Omental fat pad (tissue), 4 donors: ENCODE results near the gene TRMT2B. TPM values are rescaled to one million over a fixed set of nuclear protein-coding genes. Genes with fewer than 3 reads are reported as not detected.
"Not testable (repeated sequence)": the region's sequence is repeated elsewhere in the genome, so short reads cannot be mapped to it uniquely, and the experiment has no call there.

Experiments used
- ATAC-seq: fragments of 150-250 bp; one replicate; pipeline ENCODE4 v1.9.1; 2016; ENCODE audit warnings: mild to moderate bottlenecking, moderate library complexity; ENCODE audit not compliant: low FRiP score
- DNase-seq: peaks from one replicate; pipeline ENCODE4 v3.0.0-alpha.2; 2019; ENCODE audit warnings: low spot score
- total RNA-seq, 4 donors: library from RNA; depleted of rRNA; stranded (reverse); fragments of >200 nt; gene quantifications; one replicate each; pipeline ENCODE4 v1.1.0, GENCODE V29; 2016
- TF ChIP-seq, protein P1 (sequence below), 3 donors: fragments of 450-650 bp; IDR thresholded peaks; one replicate each; pipeline ENCODE4 v1.5.1; 2016 to 2017; ENCODE audit warnings: antibody characterized with exemption in 3 of 3, mild to moderate bottlenecking in 3 of 3, moderate library complexity in 2 of 3

The TRMT2B gene
- total RNA-seq, 4 donors from 2014 or later: 6.8 to 25.7 (median 11.6) TPM

GRCh38 chrX:100995469-100995868 is 56.4 kb downstream of the TRMT2B start:
- ATAC-seq (no peak), DNase-seq (no peak)
- TF ChIP-seq, protein P1, sequence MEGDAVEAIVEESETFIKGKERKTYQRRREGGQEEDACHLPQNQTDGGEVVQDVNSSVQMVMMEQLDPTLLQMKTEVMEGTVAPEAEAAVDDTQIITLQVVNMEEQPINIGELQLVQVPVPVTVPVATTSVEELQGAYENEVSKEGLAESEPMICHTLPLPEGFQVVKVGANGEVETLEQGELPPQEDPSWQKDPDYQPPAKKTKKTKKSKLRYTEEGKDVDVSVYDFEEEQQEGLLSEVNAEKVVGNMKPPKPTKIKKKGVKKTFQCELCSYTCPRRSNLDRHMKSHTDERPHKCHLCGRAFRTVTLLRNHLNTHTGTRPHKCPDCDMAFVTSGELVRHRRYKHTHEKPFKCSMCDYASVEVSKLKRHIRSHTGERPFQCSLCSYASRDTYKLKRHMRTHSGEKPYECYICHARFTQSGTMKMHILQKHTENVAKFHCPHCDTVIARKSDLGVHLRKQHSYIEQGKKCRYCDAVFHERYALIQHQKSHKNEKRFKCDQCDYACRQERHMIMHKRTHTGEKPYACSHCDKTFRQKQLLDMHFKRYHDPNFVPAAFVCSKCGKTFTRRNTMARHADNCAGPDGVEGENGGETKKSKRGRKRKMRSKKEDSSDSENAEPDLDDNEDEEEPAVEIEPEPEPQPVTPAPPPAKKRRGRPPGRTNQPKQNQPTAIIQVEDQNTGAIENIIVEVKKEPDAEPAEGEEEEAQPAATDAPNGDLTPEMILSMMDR (IDR thresholded peaks at IDR 0.05): no peak

DNA sequence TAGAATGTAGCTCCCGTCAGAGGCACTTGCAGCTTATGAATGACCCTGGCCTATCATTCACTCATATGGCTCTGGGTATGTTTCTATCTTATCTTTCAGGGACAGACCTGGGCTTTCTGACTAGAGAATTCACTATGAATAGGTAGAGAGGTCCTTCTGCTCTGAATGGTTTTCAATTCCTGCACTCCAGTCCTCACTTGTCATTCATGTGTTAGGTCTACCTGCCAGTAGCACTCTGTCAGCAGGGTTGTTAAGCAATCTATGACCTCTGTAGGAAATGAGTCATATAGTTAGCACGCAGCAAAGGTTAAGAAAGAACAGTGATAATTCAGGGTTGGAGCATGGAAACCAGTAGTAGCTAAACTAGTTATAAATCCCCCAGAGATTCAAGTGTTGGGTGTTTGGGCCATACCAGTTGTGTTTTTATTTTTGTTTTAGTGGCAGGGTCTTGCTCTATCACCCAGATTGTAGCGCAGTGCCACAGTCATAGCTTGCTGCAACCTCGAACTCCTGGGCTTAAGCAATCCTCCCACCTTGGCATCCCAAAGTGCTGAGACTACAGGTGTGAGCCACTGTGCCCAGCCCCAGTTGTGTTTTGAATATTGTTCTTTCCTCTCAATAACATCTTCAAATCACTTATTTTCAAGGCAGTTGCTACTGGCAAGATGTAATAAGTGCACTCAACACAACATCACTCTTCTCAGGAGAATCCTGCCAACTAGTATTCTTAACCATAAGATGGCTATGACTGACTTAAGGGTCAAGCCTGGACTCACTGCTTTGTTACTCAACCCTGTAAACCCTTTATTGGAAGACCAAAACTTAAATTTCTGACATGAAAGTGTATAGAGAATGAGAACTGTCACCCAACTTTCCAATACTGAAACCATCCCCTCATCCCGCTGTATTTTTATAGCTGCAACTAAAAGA is 57.3 kb downstream of the TRMT2B start:
- no peak for ATAC-seq
- TF ChIP-seq, protein P1 (IDR thresholded peaks at IDR 0.05): no peak
- no peak for DNase-seq

DNA sequence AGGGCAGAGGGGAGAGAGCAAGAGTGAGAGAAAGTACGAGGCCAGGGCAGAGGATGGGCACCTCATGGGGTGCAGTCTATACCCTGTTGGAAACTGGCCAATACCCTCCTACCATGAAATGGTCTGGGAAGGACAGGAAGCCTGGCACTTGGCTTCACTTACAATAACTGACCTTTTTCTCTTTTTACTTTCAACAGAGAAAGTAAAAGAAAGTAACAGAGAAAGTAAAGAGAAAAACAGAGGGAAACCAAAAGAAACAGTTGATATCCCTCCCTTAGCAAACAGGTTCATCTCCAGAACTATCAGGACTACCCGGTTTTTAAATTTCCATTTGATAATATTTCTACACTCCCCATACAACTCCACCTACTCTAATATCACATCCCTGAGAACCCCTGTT is 61.8 kb downstream of the TRMT2B start:
- TF ChIP-seq, protein P1 (IDR thresholded peaks at IDR 0.05): no peak
- ATAC-seq (no peak), DNase-seq (no peak)

- DNase-seq (no peak), ATAC-seq (no peak)
- TF ChIP-seq, protein P1 (IDR thresholded peaks at IDR 0.05): no peak
These were observed 67.1 kb downstream of the TRMT2B start for GRCh38 chrX:100984818-100985217.

- not testable (repeated sequence) for DNase-seq, ATAC-seq
These were observed 70.4 kb downstream of the TRMT2B start for GRCh38 chrX:100981498-100981845.

DNA sequence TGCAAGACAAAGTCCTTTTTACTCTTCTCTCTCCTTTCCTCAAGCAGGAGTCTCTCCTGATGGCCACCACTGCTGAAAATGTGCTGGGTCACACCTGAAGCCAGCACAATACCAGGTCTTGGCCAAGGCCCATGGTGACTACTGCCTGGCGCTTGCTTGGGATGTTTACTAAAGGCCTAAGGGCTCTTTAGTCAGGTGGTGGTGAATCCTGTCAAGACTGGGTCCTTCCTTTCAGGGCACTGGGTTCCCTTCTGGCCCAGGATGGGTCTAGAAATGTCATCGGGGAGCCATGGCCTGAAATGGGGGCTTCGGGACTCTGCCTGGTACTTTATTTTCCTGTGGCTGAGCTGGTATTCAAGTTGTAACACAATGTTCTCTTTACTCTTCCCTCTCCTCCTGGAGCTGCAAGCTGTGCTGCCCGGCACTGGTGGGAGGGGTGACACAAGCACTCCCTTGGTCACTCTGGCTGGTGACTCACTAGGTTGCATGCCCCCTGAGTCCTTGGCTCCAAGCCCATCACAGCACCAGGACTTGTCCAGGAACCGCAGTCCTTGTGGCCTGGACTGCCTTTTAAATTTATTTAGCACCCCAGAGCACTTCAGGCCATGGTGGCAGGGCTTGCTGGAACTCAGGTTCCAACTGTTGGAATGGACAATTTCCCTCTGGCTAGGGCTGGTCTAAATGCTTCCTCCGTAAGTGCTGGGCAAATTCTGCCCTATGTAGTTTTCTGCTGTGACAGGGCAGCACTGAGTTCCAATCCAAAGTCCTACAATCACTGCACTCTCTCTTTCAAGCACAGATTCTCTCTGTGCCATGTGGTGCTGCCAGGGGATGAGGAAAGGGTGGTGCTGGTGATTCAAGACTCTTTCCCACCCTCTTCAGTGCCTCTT is 71.1 kb downstream of the TRMT2B start:
- ATAC-seq (no peak), DNase-seq (no peak)
- TF ChIP-seq, protein P1 (IDR thresholded peaks at IDR 0.05): no peak

- TF ChIP-seq, protein P1 (IDR thresholded peaks at IDR 0.05): no peak
- DNase-seq (no peak), ATAC-seq (no peak)
These were observed 71.9 kb downstream of the TRMT2B start for GRCh38 chrX:100979881-100980607.
